Measurements from ENCODE around the gene PLEKHG5. TPM values are rescaled to one million over a fixed set of nuclear protein-coding genes. Genes with fewer than 3 reads are reported as not detected.

The PLEKHG5 gene
- total and polyA plus RNA-seq, 10 of the 15 experiments (the other 5 are each of a cell fraction or from before 2014, with no cell fraction given): 0.04 to 1.1 (median 0.18) TPM; not detected in 1

DNA sequence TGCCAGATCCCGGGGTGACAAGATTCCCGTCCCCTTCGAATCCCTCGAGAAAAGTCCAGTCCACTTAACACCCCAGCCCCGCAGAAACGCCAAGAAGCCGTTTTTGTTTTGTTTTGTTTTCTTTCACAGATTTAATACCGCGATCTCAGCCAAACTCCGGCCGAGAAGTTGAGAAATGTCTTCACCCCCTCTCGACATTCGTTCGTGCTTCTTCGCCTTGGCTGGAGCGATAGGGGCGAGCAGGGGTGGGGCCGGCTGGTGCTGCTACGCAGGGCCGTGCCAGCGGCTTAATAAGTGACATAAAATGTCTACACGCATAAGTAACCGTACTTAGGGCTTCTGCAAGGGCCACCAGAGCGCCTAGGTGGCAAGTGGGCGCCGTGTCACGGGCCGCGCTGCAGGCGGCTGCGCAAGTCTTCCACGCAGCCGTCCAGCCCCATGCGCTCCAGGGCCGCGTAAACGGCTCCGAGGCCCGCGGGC, 30.4 kb downstream of the PLEKHG5 start:
- peak overlapping the region; percentile 22; the same call in 1 of the 2 replicates for H3K4me2 ChIP-seq (ENCODE audit: control insufficient read depth, insufficient read depth)
- BruUV-seq (replicated peaks): no TSS peak
- no peak overlapping the region for H3K27ac ChIP-seq (ENCODE audit: control insufficient read depth, insufficient read depth)
- ChIA-PET RAD21 (ENCODE audit: unreplicated experiment) (no interaction called here), POLR2A (no interaction called here), CTCF (interaction anchor here (1.2 to 1.7 kb wide), 2 partner anchors 23 to 47 kb away, joined by 4 to 5 read pairs; no protein-coding TSS in a partner anchor), SMC1A (ENCODE audit: uncharacterized antibody, unreplicated experiment) (no interaction called here)
- H3K27me3 ChIP-seq (replicated peaks in 1 of 2; ENCODE audit: control insufficient read depth in 2 of 2, insufficient read depth in 2 of 2, low read length in 1 of 2): peaks cover 1 to 4% of the 10 kb centered on the region in 2 experiments; a peak in 2 of 4 replicates
- in situ Hi-C loops (cut with MboI) (no loop called here), intact Hi-C loops (cut with micrococcal nuclease; ENCODE audit: unreplicated experiment) (no loop called here)
- H3K4me1 ChIP-seq (ENCODE audit: control insufficient read depth, insufficient read depth, low read length): no peaks in the 10 kb centered on the region; the same call in 1 of the 2 replicates
- H3K36me3 ChIP-seq (ENCODE audit: control insufficient read depth in 2 of 2, insufficient read depth in 2 of 2, low read length in 1 of 2): no peaks in the 10 kb centered on the region
- DNase-seq (ENCODE audit: low read depth, low spot score) (no peak), ATAC-seq (no peak), FAIRE-seq (no peak)
- WGBS (ENCODE audit: insufficient coverage, insufficient replicate concordance, low lambda C conversion rate, missing lambda C conversion rate): 81% methylated on average over 40 of the region's 40 CpGs
- H3K79me2 ChIP-seq (ENCODE audit: control insufficient read depth, insufficient read depth, low read length): no peaks in the 10 kb centered on the region
- no peaks in the 10 kb centered on the region for H3K9me3 ChIP-seq (replicated peaks; ENCODE audit: control insufficient read depth, insufficient read depth, low read length)
- H3K9ac ChIP-seq (ENCODE audit: control insufficient read depth, insufficient read depth, low read length): no peak overlapping the region
- no peak overlapping the region for H3K4me3 ChIP-seq
- H4K20me1 ChIP-seq (ENCODE audit: control insufficient read depth, insufficient read depth): no peaks in the 10 kb centered on the region
- H2AFZ ChIP-seq (ENCODE audit: control insufficient read depth, low read depth, low read length): no peak overlapping the region
- no peak for TF ChIP-seq FOXK2 (IDR thresholded peaks at IDR 0.05)
- no peak for TF ChIP-seq HCFC1 (IDR thresholded peaks at IDR 0.05; ENCODE audit: low read length)
- TF ChIP-seq ZNF274 (IDR thresholded peaks at IDR 0.05; ENCODE audit: insufficient read depth, insufficient read length): no peak
- no peak for TF ChIP-seq POLR2AphosphoS2 (IDR thresholded peaks at IDR 0.05; ENCODE audit: low read depth, low read length)
- TF ChIP-seq BACH1 (IDR thresholded peaks at IDR 0.05; ENCODE audit: borderline replicate concordance): no peak
- no peak for TF ChIP-seq TCF7 (IDR thresholded peaks at IDR 0.05; ENCODE audit: borderline replicate concordance)
- no peak for TF ChIP-seq CHD1 (IDR thresholded peaks at IDR 0.05; ENCODE audit: low read depth, low read length)
- TF ChIP-seq SMAD5 (IDR thresholded peaks at IDR 0.05; ENCODE audit: low read depth): no peak
- TF ChIP-seq, protein P1, sequence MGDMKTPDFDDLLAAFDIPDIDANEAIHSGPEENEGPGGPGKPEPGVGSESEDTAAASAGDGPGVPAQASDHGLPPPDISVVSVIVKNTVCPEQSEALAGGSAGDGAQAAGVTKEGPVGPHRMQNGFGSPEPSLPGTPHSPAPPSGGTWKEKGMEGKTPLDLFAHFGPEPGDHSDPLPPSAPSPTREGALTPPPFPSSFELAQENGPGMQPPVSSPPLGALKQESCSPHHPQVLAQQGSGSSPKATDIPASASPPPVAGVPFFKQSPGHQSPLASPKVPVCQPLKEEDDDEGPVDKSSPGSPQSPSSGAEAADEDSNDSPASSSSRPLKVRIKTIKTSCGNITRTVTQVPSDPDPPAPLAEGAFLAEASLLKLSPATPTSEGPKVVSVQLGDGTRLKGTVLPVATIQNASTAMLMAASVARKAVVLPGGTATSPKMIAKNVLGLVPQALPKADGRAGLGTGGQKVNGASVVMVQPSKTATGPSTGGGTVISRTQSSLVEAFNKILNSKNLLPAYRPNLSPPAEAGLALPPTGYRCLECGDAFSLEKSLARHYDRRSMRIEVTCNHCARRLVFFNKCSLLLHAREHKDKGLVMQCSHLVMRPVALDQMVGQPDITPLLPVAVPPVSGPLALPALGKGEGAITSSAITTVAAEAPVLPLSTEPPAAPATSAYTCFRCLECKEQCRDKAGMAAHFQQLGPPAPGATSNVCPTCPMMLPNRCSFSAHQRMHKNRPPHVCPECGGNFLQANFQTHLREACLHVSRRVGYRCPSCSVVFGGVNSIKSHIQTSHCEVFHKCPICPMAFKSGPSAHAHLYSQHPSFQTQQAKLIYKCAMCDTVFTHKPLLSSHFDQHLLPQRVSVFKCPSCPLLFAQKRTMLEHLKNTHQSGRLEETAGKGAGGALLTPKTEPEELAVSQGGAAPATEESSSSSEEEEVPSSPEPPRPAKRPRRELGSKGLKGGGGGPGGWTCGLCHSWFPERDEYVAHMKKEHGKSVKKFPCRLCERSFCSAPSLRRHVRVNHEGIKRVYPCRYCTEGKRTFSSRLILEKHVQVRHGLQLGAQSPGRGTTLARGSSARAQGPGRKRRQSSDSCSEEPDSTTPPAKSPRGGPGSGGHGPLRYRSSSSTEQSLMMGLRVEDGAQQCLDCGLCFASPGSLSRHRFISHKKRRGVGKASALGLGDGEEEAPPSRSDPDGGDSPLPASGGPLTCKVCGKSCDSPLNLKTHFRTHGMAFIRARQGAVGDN (IDR thresholded peaks at IDR 0.05): no peak
- no peak for TF ChIP-seq RBBP5 (conservative IDR thresholded peaks at IDR 0.05)
- TF ChIP-seq CREB1 (IDR thresholded peaks at IDR 0.05; ENCODE audit: low read depth): no peak
- TF ChIP-seq RAD21 (IDR thresholded peaks at IDR 0.05; ENCODE audit: insufficient read depth, low read depth, low read length): no peak
- TF ChIP-seq NFXL1 (IDR thresholded peaks at IDR 0.05; ENCODE audit: borderline replicate concordance): no peak
- TF ChIP-seq POLR2A (IDR thresholded peaks at IDR 0.05; ENCODE audit: low read depth, low read length): no peak
- TF ChIP-seq, protein P2, sequence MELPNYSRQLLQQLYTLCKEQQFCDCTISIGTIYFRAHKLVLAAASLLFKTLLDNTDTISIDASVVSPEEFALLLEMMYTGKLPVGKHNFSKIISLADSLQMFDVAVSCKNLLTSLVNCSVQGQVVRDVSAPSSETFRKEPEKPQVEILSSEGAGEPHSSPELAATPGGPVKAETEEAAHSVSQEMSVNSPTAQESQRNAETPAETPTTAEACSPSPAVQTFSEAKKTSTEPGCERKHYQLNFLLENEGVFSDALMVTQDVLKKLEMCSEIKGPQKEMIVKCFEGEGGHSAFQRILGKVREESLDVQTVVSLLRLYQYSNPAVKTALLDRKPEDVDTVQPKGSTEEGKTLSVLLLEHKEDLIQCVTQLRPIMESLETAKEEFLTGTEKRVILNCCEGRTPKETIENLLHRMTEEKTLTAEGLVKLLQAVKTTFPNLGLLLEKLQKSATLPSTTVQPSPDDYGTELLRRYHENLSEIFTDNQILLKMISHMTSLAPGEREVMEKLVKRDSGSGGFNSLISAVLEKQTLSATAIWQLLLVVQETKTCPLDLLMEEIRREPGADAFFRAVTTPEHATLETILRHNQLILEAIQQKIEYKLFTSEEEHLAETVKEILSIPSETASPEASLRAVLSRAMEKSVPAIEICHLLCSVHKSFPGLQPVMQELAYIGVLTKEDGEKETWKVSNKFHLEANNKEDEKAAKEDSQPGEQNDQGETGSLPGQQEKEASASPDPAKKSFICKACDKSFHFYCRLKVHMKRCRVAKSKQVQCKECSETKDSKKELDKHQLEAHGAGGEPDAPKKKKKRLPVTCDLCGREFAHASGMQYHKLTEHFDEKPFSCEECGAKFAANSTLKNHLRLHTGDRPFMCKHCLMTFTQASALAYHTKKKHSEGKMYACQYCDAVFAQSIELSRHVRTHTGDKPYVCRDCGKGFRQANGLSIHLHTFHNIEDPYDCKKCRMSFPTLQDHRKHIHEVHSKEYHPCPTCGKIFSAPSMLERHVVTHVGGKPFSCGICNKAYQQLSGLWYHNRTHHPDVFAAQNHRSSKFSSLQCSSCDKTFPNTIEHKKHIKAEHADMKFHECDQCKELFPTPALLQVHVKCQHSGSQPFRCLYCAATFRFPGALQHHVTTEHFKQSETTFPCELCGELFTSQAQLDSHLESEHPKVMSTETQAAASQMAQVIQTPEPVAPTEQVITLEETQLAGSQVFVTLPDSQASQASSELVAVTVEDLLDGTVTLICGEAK (IDR thresholded peaks at IDR 0.05; ENCODE audit: borderline replicate concordance): no peak
- TF ChIP-seq, protein P3, sequence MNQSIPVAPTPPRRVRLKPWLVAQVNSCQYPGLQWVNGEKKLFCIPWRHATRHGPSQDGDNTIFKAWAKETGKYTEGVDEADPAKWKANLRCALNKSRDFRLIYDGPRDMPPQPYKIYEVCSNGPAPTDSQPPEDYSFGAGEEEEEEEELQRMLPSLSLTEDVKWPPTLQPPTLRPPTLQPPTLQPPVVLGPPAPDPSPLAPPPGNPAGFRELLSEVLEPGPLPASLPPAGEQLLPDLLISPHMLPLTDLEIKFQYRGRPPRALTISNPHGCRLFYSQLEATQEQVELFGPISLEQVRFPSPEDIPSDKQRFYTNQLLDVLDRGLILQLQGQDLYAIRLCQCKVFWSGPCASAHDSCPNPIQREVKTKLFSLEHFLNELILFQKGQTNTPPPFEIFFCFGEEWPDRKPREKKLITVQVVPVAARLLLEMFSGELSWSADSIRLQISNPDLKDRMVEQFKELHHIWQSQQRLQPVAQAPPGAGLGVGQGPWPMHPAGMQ (IDR thresholded peaks at IDR 0.05; ENCODE audit: borderline replicate concordance): no peak
- TF ChIP-seq PML (IDR thresholded peaks at IDR 0.05; ENCODE audit: low read length): no peak
- TF ChIP-seq MTA3 (IDR thresholded peaks at IDR 0.05; ENCODE audit: borderline replicate concordance, low read length): no peak

Data from GM12878 (cell line).